Nephron progenitor cell (in vitro differentiated cells): ENCODE results near the gene KLHL2.

ENCODE experiments used
- DNase-seq: peaks from one replicate; pipeline ENCODE4 v3.0.0; 2021
- H3K27ac Mint-ChIP-seq: 2 replicates; pipeline ENCODE4 v1.8.0; 2021; ENCODE audit warnings: mild to moderate bottlenecking, moderate library complexity, mixed read lengths
- H3K27me3 Mint-ChIP-seq: 2 replicates; pipeline ENCODE4 v1.8.0; 2021; ENCODE audit warnings: mild to moderate bottlenecking, low read depth, mixed read lengths; ENCODE audit not compliant: poor library complexity
- H3K36me3 Mint-ChIP-seq: 2 replicates; pipeline ENCODE4 v1.8.0; 2021; ENCODE audit warnings: low read depth, mixed read lengths
- H3K4me1 Mint-ChIP-seq: 2 replicates; pipeline ENCODE4 v1.8.0; 2021; ENCODE audit warnings: mixed read lengths
- H3K4me3 Mint-ChIP-seq: 2 replicates; pipeline ENCODE4 v1.8.0; 2021; ENCODE audit warnings: mild to moderate bottlenecking, moderate library complexity, mixed read lengths
- H3K9me3 Mint-ChIP-seq: 2 replicates; pipeline ENCODE4 v1.8.0; 2021; ENCODE audit warnings: mild to moderate bottlenecking, moderate library complexity, mixed read lengths
- TF ChIP-seq, protein P1 (sequence below): fragments of 200-600 bp; sonication (generic); IDR thresholded peaks from 2 replicates; pipeline ENCODE4 v1.5.0; 2021; ENCODE audit warnings: antibody characterized with exemption

KLHL2 gene

DNA sequence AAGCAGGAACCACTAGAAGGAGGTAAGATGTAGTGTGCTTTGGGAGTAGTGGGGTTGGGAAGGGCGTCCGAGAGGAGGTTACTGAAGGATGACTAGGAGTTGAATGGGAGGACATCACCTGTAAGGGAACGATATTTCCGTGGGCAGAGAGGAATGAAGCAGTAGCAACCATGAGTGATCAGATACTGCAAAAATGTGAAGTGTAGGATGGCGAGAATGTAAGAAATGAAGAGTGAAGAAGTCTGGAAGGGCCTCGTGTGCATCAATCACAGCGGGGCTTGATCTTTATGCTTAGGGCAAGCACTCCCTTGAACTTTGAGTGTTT lies 120.7 kb downstream of the KLHL2 start:
- H3K27me3 Mint-ChIP-seq = peaks cover 6% of the 10 kb centered on the region
- no peak overlapping the region for H3K27ac Mint-ChIP-seq

DNA sequence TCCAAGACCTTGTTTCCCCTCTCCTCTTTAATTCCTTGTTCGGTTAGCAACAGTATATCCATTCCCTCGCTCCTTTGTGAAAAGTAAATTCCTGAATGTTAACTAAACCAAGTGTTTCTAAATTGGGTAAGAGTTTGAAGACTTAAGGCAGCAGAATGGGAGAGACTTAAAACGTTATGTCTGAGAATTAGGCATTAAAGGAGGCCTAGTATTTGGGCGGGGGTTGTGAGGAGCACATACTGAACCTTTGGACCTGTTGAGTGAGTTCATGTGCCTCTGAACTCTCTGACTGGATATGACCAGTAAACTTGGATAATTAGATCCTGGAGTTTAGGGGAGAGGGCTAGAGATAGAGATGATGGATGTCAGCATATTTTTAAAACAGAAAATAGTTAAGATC lies 121.3 kb downstream of the KLHL2 start:
- Mint-ChIP-seq H3K9me3 (peaks cover 9% of the 10 kb centered on the region), H3K4me1 (peaks cover 43% of the 10 kb centered on the region), H3K36me3 (peaks cover 23% of the 10 kb centered on the region), H3K4me3 (no peak overlapping the region), H3K27me3 (peaks cover 6% of the 10 kb centered on the region), H3K27ac (no peak overlapping the region)
- TF ChIP-seq, protein P1, sequence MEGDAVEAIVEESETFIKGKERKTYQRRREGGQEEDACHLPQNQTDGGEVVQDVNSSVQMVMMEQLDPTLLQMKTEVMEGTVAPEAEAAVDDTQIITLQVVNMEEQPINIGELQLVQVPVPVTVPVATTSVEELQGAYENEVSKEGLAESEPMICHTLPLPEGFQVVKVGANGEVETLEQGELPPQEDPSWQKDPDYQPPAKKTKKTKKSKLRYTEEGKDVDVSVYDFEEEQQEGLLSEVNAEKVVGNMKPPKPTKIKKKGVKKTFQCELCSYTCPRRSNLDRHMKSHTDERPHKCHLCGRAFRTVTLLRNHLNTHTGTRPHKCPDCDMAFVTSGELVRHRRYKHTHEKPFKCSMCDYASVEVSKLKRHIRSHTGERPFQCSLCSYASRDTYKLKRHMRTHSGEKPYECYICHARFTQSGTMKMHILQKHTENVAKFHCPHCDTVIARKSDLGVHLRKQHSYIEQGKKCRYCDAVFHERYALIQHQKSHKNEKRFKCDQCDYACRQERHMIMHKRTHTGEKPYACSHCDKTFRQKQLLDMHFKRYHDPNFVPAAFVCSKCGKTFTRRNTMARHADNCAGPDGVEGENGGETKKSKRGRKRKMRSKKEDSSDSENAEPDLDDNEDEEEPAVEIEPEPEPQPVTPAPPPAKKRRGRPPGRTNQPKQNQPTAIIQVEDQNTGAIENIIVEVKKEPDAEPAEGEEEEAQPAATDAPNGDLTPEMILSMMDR = no peak
- no peak for DNase-seq

More for the DNA sequence above, 120.7 kb downstream of the KLHL2 start:
- TF ChIP-seq, protein P1 = no peak
- Mint-ChIP-seq H3K36me3 (peaks cover 23% of the 10 kb centered on the region), H3K4me1 (peaks cover 42% of the 10 kb centered on the region), H3K4me3 (no peak overlapping the region), H3K9me3 (peaks cover 9% of the 10 kb centered on the region)
- DNase-seq = no peak

DNA sequence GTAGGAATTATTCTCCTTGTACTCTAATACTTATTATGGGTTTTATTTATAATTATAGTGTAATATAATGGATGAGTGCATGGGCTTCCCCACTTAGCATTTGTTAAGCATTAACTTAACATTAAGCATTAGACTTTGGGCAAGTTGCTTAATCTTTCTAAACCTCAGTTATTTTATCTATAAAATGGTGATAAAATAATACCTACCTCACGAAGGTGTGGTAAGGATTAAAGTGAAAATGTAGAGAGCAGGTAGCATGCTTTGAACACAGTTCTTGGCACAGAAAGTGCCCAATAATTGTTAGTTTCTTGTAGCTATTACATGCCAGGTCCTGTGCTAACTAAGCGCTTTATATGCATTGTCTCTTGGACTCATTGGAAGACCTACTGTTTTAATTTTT lies 122.7 kb downstream of the KLHL2 start:
- Mint-ChIP-seq H3K36me3 (peaks cover 30% of the 10 kb centered on the region), H3K4me3 (no peak overlapping the region), H3K27me3 (peaks cover 6% of the 10 kb centered on the region), H3K27ac (peak overlapping the region; percentile 93), H3K9me3 (peaks cover 7% of the 10 kb centered on the region), H3K4me1 (peaks cover 54% of the 10 kb centered on the region)
- DNase-seq = no peak
- TF ChIP-seq, protein P1 = no peak

DNA sequence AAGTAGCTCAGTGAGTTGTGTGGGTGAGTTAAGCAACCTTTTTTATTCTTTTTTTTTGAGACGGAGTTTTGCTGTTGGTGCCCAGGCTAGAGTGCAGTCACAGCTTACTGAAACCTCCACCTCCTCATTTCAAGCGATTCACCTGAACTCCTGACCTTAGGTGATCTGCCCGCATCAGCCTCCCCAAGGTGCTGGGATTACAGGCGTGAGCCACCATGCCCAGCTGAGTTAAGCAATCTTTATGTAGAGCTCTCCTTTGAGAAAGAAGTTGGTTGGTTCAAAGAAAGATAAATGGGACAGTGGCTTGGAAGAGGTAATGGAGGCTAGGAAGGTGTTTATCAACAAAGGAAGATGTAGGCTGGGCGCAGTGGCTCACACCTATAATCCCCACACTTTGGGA lies 123.3 kb downstream of the KLHL2 start:
- peaks cover 5% of the 10 kb centered on the region for H3K27me3 Mint-ChIP-seq
- DNase-seq = no peak
- TF ChIP-seq, protein P1 = no peak
- peaks cover 56% of the 10 kb centered on the region for H3K4me1 Mint-ChIP-seq
- H3K9me3 Mint-ChIP-seq = peaks cover 1% of the 10 kb centered on the region
- H3K36me3 Mint-ChIP-seq = peaks cover 30% of the 10 kb centered on the region
- H3K4me3 Mint-ChIP-seq = no peak overlapping the region
- H3K27ac Mint-ChIP-seq = peak overlapping the region; percentile 93

DNA sequence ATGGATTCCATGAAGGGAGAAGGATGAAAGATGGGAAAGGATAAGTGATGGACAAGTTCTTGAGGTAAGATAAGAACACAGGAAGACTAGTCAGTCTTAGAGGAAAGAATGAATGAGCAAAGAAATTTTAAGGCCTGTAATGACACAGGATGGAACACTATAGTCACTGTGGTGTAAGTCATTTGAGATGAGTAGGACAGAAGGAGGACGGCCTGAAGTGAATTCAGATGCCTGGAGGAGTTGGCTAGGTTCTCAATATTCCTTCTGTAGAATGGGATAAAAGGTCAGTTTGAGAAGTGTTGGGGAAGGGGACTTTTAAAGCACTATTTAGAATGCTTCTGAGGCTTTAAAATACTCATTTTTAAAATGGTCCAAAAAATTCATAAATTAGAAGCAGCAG lies 124.0 kb downstream of the KLHL2 start:
- Mint-ChIP-seq H3K4me1 (peaks cover 50% of the 10 kb centered on the region), H3K27ac (peak overlapping the region; percentile 93), H3K4me3 (no peak overlapping the region), H3K9me3 (no peaks in the 10 kb centered on the region), H3K27me3 (peaks cover 3% of the 10 kb centered on the region), H3K36me3 (peaks cover 29% of the 10 kb centered on the region)
- DNase-seq = no peak
- TF ChIP-seq, protein P1 = no peak

DNA sequence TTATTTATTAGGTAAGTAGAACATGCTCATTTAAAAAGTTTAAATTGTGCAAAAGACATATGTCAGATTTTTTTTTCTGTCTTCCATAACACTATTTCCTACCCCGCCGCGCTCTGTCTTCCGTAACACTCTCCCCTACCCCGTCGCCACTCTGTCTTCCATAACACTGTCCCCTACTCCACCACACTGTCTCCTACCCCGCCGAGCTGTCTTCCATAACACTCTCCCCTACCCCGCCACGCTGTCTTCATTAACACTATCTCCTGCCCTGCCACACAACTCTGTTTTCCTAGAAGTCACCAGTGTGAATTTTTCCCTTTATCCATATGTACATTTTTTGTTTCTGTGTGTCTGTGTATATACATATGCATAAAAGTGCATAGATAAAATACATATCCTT lies 124.5 kb downstream of the KLHL2 start:
- H3K27ac Mint-ChIP-seq = peak overlapping the region; percentile 58
- no peak overlapping the region for H3K4me3 Mint-ChIP-seq
- H3K36me3 Mint-ChIP-seq = peaks cover 30% of the 10 kb centered on the region
- no peaks in the 10 kb centered on the region for H3K9me3 Mint-ChIP-seq
- TF ChIP-seq, protein P1 = no peak
- H3K27me3 Mint-ChIP-seq = peaks cover 3% of the 10 kb centered on the region
- DNase-seq = peak; percentile 31
- peaks cover 48% of the 10 kb centered on the region for H3K4me1 Mint-ChIP-seq
